Measurements from ENCODE around the gene XG. TPM values are rescaled to one million over a fixed set of nuclear protein-coding genes. Genes with fewer than 3 reads are reported as not detected.
"Not testable (repeated sequence)": the region's sequence is repeated elsewhere in the genome, so short reads cannot be mapped to it uniquely, and the experiment has no call there.

The XG gene
- total RNA-seq, 3 donors from 2014 or later (not counting 1 experiment from before 2014, with no cell fraction given) = 0.85 TPM; not detected in 2

- H3K4me3 Mint-ChIP-seq = no peak overlapping the region
- ATAC-seq = no peak
Measured at GRCh38 chrX:2748171-2748814, 3.5 kb upstream of the XG start.

GRCh38 chrX:2748815-2749188 is 3.0 kb upstream of the XG start:
- no peaks in the 10 kb centered on the region for H3K27me3 Mint-ChIP-seq (ENCODE audit: low read depth in 2 of 2)
- no CpG with 5 or more reads among the region's 1 CpG for WGBS (ENCODE audit: insufficient coverage)
- Histone ChIP-seq H3K4me1 (ENCODE audit: control insufficient read depth, insufficient read depth, low read length) (no peaks in the 10 kb centered on the region), H3K9me3 (ENCODE audit: control insufficient read depth, insufficient read depth, low read length) (no peaks in the 10 kb centered on the region), H3K27me3 (ENCODE audit: control insufficient read depth, insufficient read depth, low read length) (no peaks in the 10 kb centered on the region), H3K36me3 (ENCODE audit: control insufficient read depth, insufficient read depth, low read length) (no peaks in the 10 kb centered on the region), H3K27ac (ENCODE audit: low read length) (no peak overlapping the region), H3K4me3 (ENCODE audit: low read length) (no peak overlapping the region)
- intact Hi-C loops (cut with micrococcal nuclease) = no loop called here
- no peak for TF ChIP-seq CTCF (IDR thresholded peaks at IDR 0.05)
- ATAC-seq = no peak
- no peak for DNase-seq
- H3K9me3 Mint-ChIP-seq = no peaks in the 10 kb centered on the region
- no peak overlapping the region for H3K27ac Mint-ChIP-seq
- no peaks in the 10 kb centered on the region for H3K36me3 Mint-ChIP-seq
- peaks cover 0 to 5% of the 10 kb centered on the region in 2 donors for H3K4me1 Mint-ChIP-seq
- H3K4me3 Mint-ChIP-seq = no peak overlapping the region

More at GRCh38 chrX:2748171-2748814, 3.5 kb upstream of the XG start:
- H3K27me3 Mint-ChIP-seq (ENCODE audit: low read depth in 2 of 2) = no peaks in the 10 kb centered on the region
- Histone ChIP-seq H3K4me1 (ENCODE audit: control insufficient read depth, insufficient read depth, low read length) (no peaks in the 10 kb centered on the region), H3K9me3 (ENCODE audit: control insufficient read depth, insufficient read depth, low read length) (no peaks in the 10 kb centered on the region), H3K4me3 (ENCODE audit: low read length) (no peak overlapping the region), H3K27ac (ENCODE audit: low read length) (no peak overlapping the region), H3K27me3 (ENCODE audit: control insufficient read depth, insufficient read depth, low read length) (no peaks in the 10 kb centered on the region), H3K36me3 (ENCODE audit: control insufficient read depth, insufficient read depth, low read length) (no peaks in the 10 kb centered on the region)
- intact Hi-C loops (cut with micrococcal nuclease) = no loop called here
- WGBS (ENCODE audit: insufficient coverage) = 87% methylated on average over 8 of the region's 8 CpGs
- H3K9me3 Mint-ChIP-seq = no peaks in the 10 kb centered on the region
- no peak overlapping the region for H3K27ac Mint-ChIP-seq
- TF ChIP-seq CTCF (IDR thresholded peaks at IDR 0.05) = no peak
- H3K4me1 Mint-ChIP-seq = peaks cover 0 to 5% of the 10 kb centered on the region in 2 donors
- DNase-seq = no peak
- no peaks in the 10 kb centered on the region for H3K36me3 Mint-ChIP-seq

GRCh38 chrX:2751291-2751690 is 549 bp upstream of the XG start:
- Histone ChIP-seq H3K4me1 (ENCODE audit: control insufficient read depth, insufficient read depth, low read length) (no peaks in the 10 kb centered on the region), H3K36me3 (ENCODE audit: control insufficient read depth, insufficient read depth, low read length) (no peaks in the 10 kb centered on the region), H3K27me3 (ENCODE audit: control insufficient read depth, insufficient read depth, low read length) (no peaks in the 10 kb centered on the region), H3K9me3 (ENCODE audit: control insufficient read depth, insufficient read depth, low read length) (no peaks in the 10 kb centered on the region), H3K27ac (ENCODE audit: low read length) (no peak overlapping the region), H3K4me3 (ENCODE audit: low read length) (no peak overlapping the region)
- no peak for TF ChIP-seq CTCF (IDR thresholded peaks at IDR 0.05)
- peaks cover 0 to 5% of the 10 kb centered on the region in 2 donors for H3K4me1 Mint-ChIP-seq
- H3K27me3 Mint-ChIP-seq (ENCODE audit: low read depth in 2 of 2) = peaks cover 0 to 2% of the 10 kb centered on the region in 2 donors
- ATAC-seq (no peak), DNase-seq (no peak)
- WGBS (ENCODE audit: insufficient coverage) = 90% methylated on average over 2 of the region's 3 CpGs
- intact Hi-C loops (cut with micrococcal nuclease) = no loop called here
- H3K36me3 Mint-ChIP-seq = no peaks in the 10 kb centered on the region
- no peak overlapping the region for H3K4me3 Mint-ChIP-seq
- H3K27ac Mint-ChIP-seq = no peak overlapping the region
- no peaks in the 10 kb centered on the region for H3K9me3 Mint-ChIP-seq

GRCh38 chrX:2752441-2752840 is 601 bp downstream of the XG start:
- 94% methylated on average over 5 of the region's 7 CpGs for WGBS (ENCODE audit: insufficient coverage)
- DNase-seq; H3K9me3 ChIP-seq (ENCODE audit: control insufficient read depth, insufficient read depth, low read length); H3K9me3 Mint-ChIP-seq; H3K27ac Mint-ChIP-seq; H3K36me3 Mint-ChIP-seq; H3K36me3 ChIP-seq (ENCODE audit: control insufficient read depth, insufficient read depth, low read length); ATAC-seq; H3K27ac ChIP-seq (ENCODE audit: low read length); intact Hi-C loops (cut with micrococcal nuclease); H3K27me3 Mint-ChIP-seq (ENCODE audit: low read depth in 2 of 2); H3K4me1 ChIP-seq (ENCODE audit: control insufficient read depth, insufficient read depth, low read length); H3K27me3 ChIP-seq (ENCODE audit: control insufficient read depth, insufficient read depth, low read length); H3K4me3 ChIP-seq (ENCODE audit: low read length); H3K4me3 Mint-ChIP-seq: not testable (repeated sequence)
- peaks cover 0 to 11% of the 10 kb centered on the region in 2 donors for H3K4me1 Mint-ChIP-seq

GRCh38 chrX:2755163-2755715 is 3.4 kb downstream of the XG start:
- H3K27ac ChIP-seq (ENCODE audit: low read length); H3K9me3 ChIP-seq (ENCODE audit: control insufficient read depth, insufficient read depth, low read length); H3K4me1 ChIP-seq (ENCODE audit: control insufficient read depth, insufficient read depth, low read length); H3K36me3 ChIP-seq (ENCODE audit: control insufficient read depth, insufficient read depth, low read length); ATAC-seq; intact Hi-C loops (cut with micrococcal nuclease); H3K4me3 ChIP-seq (ENCODE audit: low read length); H3K27me3 ChIP-seq (ENCODE audit: control insufficient read depth, insufficient read depth, low read length); DNase-seq; H3K36me3 Mint-ChIP-seq; H3K9me3 Mint-ChIP-seq; H3K27ac Mint-ChIP-seq; H3K4me1 Mint-ChIP-seq; H3K4me3 Mint-ChIP-seq: not testable (repeated sequence)
- 100% methylated on average over 3 of the region's 5 CpGs for WGBS (ENCODE audit: insufficient coverage)
- peaks cover 2 to 10% of the 10 kb centered on the region in 2 donors for H3K27me3 Mint-ChIP-seq (ENCODE audit: low read depth in 2 of 2)

All from natural killer cell (primary cell).